NCI-H1436 treated with DMSO at 0.1 percent for 48 hours (cell line): Measurements from ENCODE around the gene ACTL8.

Experiments used
- DNase-seq: peaks from one replicate; lab custom pipeline; 2025; lab: John Stamatoyannopoulos, UW

Gene ACTL8

GRCh38 chr1:17755120-17755519, at the start of gene ACTL8:
Gene ACTL8 (plus strand): TSS chr1:17755333. CDS start chr1:17823009, 67,676 bp downstream.
- DNase-seq = no peak

- no peak for DNase-seq
Observed at GRCh38 chr1:17706445-17706844, 48.7 kb upstream of the ACTL8 start.

GRCh38 chr1:17709981-17710380, 45.2 kb upstream of the ACTL8 start:
- DNase-seq = no peak

GRCh38 chr1:17710889-17711576, 44.1 kb upstream of the ACTL8 start:
- DNase-seq = no peak

- DNase-seq = no peak
Observed at GRCh38 chr1:17711577-17711910, 43.6 kb upstream of the ACTL8 start.

GRCh38 chr1:17711941-17712340, 43.2 kb upstream of the ACTL8 start:
- DNase-seq = no peak

GRCh38 chr1:17713993-17714392, 41.1 kb upstream of the ACTL8 start:
- no peak for DNase-seq

GRCh38 chr1:17717594-17718535, 37.3 kb upstream of the ACTL8 start:
- DNase-seq = no peak

GRCh38 chr1:17719874-17720273, 35.3 kb upstream of the ACTL8 start:
- no peak for DNase-seq

- no peak for DNase-seq
Observed at GRCh38 chr1:17721444-17721843, 33.7 kb upstream of the ACTL8 start.

GRCh38 chr1:17723684-17724083, 31.4 kb upstream of the ACTL8 start:
- no peak for DNase-seq

GRCh38 chr1:17724150-17724549, 31.0 kb upstream of the ACTL8 start:
- no peak for DNase-seq

GRCh38 chr1:17725084-17725719, 29.9 kb upstream of the ACTL8 start:
- DNase-seq = no peak

- DNase-seq = no peak
Observed at GRCh38 chr1:17725811-17726582, 29.1 kb upstream of the ACTL8 start.

- no peak for DNase-seq
Observed at GRCh38 chr1:17728123-17728712, 26.9 kb upstream of the ACTL8 start.

GRCh38 chr1:17729248-17729647, 25.9 kb upstream of the ACTL8 start:
- DNase-seq = no peak

GRCh38 chr1:17729909-17730308, 25.2 kb upstream of the ACTL8 start:
- DNase-seq = no peak

GRCh38 chr1:17731460-17731859, 23.7 kb upstream of the ACTL8 start:
- DNase-seq = no peak

GRCh38 chr1:17732475-17732874, 22.7 kb upstream of the ACTL8 start:
- no peak for DNase-seq

GRCh38 chr1:17733661-17734060, 21.5 kb upstream of the ACTL8 start:
- DNase-seq = no peak

GRCh38 chr1:17734609-17735008, 20.5 kb upstream of the ACTL8 start:
- no peak for DNase-seq

GRCh38 chr1:17735348-17735747, 19.8 kb upstream of the ACTL8 start:
- DNase-seq = no peak
